HFF-Myc (cell line): ENCODE measurements around the gene DCHS2.

Experiments
- DNase-seq: peaks from one replicate; pipeline ENCODE4 v3.0.0-alpha.2; 2011; ENCODE audit warnings: low read depth; ENCODE audit errors: extremely low read depth
- H3K4me3 ChIP-seq: replicated peaks from 2 replicates; pipeline ENCODE4 v1.5.1; 2011; ENCODE audit warnings: low read depth, mild to moderate bottlenecking, control low read depth, low read length
- TF ChIP-seq, protein P1 (sequence below): IDR thresholded peaks from 2 replicates; pipeline ENCODE4 v1.5.1; 2012; ENCODE audit warnings: mild to moderate bottlenecking, low read depth, low read length, control low read depth; ENCODE audit errors: missing control alignments

DCHS2 gene

DNA sequence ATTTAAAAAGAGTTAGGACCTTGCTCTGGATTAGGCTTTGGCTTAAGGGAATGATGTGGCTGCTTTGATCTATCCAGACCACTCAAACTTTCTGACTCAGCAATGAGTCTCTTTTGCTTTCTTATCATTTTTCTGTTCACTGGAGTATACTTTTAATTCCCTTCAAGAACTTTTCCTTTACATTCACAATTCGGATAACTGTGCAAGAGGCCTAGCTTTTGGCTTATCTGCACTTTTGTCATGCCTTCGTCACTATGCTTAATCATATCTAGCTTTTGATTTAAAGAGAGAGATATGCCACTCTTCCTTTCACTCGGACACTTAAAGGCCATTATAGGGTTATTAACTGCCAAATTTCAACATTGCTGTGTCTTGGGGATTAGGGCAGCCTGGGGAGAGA lies 147.9 kb downstream of the DCHS2 start:
- TF ChIP-seq, protein P1, sequence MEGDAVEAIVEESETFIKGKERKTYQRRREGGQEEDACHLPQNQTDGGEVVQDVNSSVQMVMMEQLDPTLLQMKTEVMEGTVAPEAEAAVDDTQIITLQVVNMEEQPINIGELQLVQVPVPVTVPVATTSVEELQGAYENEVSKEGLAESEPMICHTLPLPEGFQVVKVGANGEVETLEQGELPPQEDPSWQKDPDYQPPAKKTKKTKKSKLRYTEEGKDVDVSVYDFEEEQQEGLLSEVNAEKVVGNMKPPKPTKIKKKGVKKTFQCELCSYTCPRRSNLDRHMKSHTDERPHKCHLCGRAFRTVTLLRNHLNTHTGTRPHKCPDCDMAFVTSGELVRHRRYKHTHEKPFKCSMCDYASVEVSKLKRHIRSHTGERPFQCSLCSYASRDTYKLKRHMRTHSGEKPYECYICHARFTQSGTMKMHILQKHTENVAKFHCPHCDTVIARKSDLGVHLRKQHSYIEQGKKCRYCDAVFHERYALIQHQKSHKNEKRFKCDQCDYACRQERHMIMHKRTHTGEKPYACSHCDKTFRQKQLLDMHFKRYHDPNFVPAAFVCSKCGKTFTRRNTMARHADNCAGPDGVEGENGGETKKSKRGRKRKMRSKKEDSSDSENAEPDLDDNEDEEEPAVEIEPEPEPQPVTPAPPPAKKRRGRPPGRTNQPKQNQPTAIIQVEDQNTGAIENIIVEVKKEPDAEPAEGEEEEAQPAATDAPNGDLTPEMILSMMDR: no peak
- DNase-seq: no peak
- H3K4me3 ChIP-seq: no peak overlapping the region

DNA sequence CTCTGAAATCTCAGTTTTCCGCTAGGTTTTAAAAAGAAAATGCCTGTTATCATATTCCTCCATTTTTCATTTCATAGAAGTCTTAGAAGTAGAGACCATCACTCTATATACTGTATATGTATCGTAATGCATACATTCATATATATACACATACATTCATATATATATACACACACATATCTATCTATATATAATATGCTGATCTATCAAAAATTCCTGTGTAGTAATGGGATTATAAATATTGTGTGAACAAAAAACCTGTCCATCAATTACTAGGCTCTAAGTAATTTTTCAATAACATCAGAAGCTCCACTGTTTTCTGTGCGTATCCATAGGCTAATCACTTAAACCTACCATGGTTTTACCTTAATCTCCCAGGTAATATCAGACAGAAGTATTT lies 150.2 kb downstream of the DCHS2 start:
- TF ChIP-seq, protein P1: no peak
- H3K4me3 ChIP-seq: no peak overlapping the region
- no peak for DNase-seq

DNA sequence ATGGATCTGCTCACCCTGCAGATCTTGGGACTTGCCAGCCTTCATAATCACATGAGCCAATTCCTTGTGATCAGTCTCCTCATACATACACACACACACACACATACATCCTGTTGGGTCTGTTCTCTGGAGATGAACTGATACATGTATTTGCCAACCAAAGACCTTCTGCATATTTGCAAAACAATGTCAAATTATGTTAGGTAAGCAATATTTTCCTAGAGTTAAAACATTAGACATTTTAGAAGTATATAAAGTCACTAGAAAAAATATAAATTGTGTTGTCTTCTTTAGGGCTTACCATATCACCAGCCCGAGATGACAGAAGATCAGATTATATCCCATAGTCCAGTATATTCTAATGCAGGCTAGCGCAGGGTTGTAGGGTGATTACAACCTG lies 156.0 kb downstream of the DCHS2 start:
- TF ChIP-seq, protein P1: no peak
- no peak for DNase-seq
- H3K4me3 ChIP-seq: no peak overlapping the region

DNA sequence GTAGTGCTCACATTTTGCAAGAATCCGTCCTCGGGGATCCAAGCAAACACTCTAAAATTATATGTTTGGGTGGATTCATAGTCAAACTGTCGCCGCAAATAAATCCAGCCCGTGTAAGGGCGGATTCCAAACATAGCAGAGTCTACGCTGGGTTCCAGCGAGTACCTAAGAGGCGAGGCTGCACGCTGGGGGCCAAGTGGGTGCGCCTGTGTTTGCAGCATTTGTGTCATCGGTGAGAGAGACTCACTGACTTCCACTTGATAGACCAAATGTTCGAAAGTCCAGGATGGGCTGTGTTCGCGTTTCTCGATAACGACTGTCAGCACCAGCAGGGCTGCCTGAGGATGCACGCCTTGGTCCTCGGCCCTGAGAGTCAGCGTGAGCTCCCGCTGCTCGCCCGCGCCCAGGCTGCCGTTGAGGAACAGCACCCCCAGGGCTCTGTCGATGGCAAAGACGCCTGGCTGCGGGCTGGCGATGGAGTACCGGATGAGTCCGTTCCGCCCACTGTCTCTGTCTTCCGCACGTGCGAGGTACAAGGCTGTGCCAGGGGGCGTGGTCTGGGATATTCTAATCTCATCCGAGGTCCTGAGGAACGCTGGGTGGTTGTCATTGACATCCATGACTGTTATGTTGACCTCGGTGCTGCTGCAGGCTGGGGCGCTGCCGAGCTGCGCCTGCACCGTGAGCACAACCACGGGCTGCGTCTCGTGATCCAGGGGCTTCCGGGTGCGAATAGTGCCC lies 158.7 kb downstream of the DCHS2 start:
- no peak overlapping the region for H3K4me3 ChIP-seq

DNA sequence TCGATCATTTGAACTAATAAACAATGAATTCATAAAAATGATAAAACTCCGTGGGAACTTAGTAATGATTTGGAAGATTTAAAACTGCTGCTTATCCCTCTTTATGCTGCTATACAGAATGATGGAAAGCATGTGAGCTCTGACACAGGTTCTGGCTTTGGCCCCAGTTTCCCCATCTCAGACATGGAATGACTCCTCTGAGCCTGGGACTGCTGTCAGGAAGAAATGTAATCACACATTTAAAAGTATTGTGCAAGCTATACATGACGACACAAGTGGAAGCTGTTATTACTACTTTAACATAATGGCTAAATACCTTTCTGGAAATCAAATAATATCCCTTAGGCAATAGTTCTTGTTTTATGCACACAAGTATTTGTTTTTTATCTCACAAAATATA lies 161.7 kb downstream of the DCHS2 start:
- no peak for DNase-seq
- H3K4me3 ChIP-seq: no peak overlapping the region
- TF ChIP-seq, protein P1: no peak

More for the DNA sequence above, 158.7 kb downstream of the DCHS2 start:
- DNase-seq: no peak
- TF ChIP-seq, protein P1: no peak

DNA sequence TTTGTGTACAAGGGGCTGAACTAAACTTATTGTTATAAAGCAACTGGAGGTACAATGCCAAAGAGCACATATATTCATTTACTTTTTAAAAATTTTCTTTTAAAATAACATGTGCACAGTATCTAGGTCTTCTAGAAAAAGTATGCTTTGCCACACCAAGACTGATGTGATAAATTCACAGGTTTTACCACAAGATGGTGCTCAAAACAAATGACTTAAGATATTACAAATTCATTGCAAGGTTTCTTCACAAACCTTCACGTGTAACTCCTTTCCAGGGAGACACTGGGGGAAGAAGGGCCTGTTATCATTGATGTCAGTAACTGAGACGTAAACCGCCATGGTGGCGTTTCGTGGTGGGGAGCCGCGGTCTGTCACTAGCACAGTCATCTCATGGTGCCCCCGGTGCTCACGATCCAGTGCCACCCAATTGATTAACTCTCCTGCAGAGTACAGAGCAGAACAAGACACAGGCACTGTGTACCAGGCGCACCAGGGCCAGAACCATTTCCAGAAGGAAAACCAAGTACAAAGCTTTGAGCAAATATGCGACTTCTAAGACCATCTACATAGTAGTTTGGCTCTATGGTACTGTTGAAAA lies 162.2 kb downstream of the DCHS2 start:
- no peak for DNase-seq
- TF ChIP-seq, protein P1: peak; percentile 13
- no peak overlapping the region for H3K4me3 ChIP-seq
